ENCODE data around the gene CD99L2.

CD99L2 gene, protein sequence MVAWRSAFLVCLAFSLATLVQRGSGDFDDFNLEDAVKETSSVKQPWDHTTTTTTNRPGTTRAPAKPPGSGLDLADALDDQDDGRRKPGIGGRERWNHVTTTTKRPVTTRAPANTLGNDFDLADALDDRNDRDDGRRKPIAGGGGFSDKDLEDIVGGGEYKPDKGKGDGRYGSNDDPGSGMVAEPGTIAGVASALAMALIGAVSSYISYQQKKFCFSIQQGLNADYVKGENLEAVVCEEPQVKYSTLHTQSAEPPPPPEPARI

DNA sequence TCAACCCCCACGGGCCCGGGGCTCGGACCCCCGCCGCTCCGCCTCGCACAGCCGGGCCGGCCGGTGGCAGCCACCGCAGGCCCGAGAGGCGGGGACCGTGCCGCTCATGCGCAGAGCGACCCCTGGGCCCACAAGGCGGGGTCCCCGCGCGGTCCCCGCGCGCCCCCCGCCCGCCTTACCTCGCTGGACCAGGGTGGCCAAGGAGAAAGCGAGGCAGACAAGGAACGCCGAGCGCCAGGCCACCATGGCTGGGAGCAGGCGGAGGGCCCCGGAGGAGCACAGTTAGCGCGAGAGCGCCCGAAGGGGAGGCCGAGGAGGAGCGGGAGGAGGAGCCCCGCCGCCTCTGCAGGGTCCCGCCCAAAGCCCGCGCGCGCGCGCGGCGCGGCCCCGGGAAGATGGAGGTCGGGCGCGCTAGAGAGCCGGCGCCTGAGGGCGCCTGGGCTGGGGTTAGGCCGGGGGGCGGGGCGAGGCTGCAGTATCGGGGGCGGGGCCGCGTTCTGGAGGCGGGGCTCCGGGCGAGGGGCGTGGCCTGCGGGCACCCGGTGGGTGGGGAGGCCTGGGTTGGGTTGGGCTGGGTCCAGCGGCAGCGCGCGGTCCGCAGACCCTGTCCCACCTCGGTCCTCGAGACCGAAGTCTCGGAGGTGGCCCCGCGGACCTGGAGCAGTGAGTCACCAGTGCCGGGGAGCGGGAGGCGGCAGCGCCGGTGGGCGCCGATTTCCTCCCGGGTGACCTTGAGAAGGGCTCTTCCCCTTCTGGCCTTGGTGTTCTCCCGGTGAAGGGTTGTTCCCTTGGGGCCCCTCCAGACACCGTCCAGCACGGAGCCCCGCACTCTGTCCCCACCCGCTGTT is at the start of gene CD99L2:
CD99L2 (minus strand) TSS at position 326 of the 848 bp plus-strand sequence; CDS start at position 246, 80 bp downstream.
- DNase-seq, result peak; percentile 78 to 89 (median 87)

DNA sequence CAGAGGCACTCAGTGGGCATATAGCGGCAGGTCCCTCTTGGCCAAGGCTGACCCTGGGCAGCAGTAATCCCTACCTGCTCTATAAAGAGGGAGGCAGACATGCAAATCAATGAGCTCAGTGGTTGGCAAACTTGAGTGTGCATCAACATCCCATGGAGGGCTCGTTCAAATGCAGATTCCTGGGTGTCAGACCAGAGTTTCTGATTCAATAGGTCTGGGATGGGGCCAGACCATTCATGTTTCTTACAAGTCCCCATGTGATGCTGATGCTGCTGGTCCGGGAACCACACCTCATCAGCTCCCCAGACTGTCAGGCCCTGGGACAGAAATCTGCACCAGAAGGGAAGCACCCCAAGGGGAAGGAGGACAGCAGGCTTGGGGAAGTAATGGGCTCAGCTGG is 45.8 kb upstream of the CD99L2 start:
- DNase-seq, result no peak

DNA sequence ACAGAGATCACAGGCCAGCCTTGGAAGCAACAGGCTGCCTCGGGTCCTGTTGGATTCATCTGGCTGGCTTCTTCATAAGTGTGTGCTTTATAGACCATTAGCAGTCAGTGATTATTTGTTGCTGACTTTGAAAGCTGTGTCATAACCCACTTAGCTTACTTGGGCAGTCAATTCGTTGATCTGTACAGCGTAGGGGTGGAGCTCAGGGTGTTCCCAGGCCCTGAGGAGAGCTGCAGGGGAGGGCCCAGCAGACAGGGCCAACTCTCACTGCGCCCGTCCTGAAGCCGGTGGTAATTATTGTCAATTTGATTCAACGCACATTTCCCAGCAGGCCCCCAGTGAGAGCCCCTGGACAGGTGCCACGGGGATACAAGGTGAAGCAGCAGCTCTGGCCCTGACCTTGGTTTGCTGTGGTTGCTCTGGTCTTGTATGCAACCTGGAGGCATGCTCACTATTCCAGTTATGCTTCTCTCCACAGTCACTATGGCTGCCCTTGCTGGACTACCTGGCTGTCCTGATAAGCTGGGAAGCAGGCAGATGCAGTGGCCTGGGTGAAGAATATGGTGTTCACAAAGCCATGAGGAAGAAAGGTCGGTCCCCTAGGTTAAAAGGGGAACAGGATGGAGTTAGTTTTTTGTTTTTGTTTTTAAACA is 44.6 kb upstream of the CD99L2 start:
- no peak for DNase-seq

DNA sequence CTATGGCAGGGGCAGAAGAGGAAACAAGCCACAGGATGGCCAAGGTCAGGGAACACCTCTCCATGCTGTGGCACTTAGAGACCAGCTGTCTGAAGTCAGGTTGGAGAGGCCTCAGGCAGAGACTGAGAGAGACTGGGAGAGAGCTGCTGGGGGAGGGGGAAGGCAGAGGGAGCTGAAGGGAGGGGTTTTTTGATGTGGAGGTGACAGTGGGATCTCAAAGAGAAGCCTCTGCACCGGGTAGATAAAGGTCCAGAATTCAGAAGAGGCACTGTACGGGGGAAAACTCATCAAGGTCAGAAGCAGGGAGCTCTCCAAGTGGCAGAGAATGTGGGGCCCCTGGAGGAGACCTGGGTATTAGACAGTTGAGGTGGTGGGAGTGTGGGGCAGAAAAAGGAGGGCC is 43.1 kb upstream of the CD99L2 start:
- DNase-seq, result no peak

DNA sequence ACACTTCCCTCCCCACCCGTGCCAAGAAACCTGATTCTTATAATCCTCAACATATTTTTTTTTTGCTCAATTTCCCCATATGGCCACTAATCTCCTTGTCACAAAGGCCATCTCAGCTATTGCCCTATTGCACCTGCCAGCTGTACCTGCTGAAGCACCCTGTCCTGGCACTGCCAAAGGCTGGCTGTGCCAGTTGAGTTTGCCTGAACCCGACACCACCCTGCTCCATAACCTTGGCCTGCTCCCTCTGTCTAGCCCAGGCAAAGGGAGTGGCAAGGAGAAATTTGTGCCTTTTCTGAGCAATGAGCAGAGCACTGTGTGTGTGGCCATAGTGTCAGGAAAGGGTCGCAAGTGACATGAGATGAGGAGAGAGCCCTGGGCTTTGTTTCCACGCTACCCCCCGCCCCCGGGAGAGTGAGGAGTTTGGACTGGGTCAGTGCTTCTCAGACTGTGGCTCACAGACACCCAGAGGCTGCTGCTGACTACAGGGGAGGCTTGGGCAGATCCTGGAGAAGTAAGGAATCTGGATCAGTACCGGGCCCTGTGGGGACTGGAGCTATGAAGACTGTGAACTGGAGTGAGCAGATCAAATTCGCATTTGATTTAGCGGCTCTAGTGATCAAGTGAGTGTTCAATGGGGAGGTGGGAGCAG is 42.5 kb upstream of the CD99L2 start:
- no peak for DNase-seq

DNA sequence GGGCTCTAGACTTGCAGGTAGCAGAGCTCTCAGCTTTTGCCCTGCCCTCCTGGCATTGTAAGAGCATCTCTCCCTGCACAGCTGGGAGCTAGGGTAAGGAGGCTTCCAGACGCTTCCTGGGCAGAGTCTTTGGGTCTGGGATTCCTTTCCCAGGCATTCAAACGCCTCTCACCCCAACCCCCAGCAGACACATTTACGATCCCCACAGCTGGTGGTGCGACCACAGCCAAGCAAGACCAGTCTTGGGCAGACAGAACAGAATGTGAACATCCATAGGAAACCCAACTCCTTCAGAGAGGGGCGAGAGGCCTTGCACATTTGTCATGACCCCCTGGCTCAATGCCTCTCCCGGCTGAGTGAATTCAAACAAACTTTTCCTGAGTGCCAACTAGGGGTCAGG is 38.1 kb upstream of the CD99L2 start:
- DNase-seq, result no peak

DNA sequence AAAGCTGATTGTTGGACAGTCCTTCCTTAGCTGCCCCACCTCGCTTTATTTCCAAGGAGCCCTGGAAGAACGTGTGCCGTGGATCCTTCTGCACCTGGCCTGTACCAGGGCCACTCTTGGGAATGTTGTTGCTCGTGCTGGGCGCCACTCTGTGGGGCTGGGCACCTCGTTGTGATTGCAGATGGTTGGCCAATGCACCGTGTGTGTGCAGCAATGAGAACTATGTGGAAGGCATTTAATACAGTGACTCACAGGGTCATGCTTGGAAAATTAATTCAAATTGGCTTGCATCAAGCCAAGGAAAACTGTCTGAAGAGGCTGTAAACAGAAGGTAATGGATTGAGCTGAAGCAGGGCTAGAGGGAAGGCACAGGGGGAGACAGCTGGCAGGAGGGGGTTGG is 37.0 kb upstream of the CD99L2 start:
- no peak for DNase-seq

DNA sequence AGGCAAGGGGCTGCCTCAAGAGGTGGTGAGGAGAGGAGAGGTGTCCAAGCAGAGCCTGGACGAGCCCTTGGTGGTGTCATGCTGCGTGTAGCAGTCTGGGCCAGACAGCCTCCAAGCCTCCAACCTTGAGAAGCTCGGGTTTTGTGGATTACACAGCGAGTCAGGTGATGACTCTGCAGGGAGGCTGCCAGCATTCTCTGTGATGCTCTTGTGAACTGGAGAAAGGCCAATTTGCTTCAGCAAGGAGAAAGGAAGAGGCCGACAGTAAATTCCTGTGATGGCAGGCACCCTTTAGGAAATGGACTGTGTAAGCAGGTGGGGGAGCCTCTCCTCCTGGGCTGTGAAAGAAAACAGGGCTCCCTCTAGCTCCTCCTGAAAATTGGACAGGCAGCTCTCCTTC is 36.0 kb upstream of the CD99L2 start:
- no peak for DNase-seq

DNA sequence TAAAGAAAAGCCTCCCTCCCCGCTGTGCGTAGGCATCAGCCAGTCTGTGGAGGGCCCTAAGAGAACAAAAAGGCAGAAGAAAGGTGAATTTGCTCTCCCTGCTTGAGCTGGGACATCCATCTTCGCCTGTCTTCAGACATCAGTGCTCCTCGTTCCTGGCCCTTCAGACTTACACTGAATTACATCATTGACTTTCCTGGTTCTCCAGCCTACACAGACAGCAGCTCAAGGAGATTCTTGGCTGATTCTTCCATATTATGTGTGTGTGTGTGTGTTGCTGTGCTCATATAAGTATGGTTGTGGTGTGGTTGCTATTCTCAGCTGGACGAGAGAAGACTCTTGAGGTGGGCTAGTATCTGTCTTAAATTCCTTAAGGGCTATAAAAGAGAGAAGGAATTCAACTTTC is 35.5 kb upstream of the CD99L2 start:
- DNase-seq, result no peak

DNA sequence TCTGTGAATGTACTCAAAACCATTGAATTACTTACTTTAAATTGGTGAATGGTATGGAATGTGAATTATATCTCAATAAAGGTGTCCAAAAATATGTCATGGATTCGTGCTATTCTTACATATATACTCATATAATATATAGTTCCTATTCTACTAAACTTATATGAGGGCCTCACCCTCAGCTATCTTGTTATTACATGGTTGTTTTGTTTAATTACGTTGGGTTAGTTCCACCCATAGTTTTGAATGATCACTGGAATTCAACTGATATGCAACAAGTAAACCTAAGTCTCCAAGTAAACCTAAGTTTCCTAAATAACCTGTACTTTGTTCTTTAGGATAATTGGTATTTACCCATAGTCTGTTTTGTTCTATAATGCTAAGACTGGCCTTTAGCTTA is 30.6 kb upstream of the CD99L2 start:
- DNase-seq, result no peak

DNA sequence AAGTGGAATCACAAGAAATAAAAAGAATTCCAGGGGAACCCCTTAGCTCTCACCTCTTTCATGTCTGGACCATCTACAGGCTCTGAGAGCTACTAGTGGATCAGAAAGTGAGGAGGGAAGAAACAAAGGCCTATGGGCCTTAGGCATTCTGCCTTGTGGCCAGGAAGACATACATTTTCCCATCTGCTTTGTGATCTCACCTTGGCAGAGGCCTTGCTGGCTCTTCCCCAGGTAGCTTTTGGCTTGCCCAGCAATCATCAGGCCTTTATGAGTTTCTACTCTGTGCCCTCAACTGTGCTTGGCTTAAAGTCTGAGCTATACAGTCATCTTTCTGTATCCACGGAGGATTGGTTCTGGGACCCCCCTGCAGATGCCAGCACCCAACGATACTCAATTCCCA is 28.3 kb upstream of the CD99L2 start:
- DNase-seq, result no peak

DNA sequence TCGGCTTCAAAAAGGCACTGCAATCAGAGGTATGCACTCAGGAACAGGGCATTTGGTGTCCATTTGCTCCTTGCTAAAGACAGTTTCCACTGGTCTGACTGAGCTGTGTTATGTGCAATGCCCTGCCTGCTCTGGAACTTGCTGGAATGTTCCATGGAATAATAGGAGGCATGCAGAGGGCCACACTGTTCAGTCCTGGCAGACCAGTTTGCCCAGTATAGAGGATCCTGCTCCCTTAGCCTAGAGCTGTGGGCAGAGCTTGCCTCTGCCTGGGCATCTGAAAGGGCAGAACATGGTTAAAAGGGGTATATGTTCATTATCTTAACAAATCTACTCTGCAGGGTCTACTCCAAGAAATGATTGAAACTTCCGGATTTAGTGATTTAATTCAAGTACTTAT is 27.8 kb upstream of the CD99L2 start:
- no peak for DNase-seq

DNA sequence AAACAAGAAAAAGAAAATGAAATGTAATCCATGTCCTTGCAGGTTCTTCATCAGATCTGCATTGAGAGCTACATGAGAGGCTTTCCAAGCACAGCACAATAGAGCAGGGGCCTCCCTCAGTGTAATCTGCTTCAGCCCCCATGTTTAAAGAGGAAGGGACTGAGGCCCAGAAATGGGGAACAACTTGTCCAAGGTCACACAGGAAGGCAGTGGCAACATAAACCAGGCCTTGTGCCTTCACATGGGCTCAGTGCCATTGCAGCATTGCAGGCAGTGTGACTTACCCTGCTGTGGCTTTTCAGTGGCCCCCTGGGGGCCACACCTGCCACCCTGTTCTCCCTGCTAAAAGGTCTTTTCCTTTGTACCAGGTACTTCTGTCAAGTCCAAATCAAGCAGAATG is 20.9 kb upstream of the CD99L2 start:
- no peak for DNase-seq

DNA sequence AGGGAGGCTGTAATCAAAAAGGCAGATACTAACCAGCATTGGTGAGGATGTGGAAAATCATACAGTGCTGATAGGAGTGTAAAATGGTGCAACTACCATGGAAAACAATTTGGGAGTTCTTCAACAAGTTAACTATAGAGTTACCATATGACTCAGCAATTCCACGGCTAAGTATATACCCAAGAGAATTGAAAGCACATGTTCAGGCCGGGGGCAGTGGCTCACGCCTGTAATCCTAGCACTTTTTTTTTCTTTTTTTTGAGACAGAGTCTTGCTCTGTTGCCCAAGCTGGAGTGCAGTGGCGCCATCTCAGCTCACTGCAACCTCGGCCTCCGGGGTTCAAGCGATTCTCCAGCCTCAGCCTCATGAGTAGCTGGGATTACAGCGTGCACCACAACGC is 15.0 kb upstream of the CD99L2 start:
- no peak for DNase-seq

DNA sequence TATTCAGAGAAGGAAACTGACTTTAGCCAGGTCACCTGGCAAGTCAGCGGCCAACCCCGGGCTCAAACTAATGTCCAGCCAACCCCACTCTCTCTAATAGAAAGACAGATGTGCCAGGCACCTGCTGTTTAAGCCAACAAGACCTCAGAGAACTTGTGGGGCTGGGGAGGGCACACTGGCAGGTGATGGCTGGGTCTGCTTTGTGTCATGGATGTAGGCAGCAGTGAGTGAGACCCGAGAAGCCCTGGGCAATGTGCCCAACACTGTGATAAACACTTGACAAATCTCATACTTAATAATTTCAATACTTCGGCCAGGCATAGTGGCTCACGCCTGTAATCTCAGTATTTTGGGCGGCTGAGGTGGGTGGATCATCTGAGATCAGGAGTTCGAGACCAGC is 9.0 kb upstream of the CD99L2 start:
- no peak for DNase-seq

DNA sequence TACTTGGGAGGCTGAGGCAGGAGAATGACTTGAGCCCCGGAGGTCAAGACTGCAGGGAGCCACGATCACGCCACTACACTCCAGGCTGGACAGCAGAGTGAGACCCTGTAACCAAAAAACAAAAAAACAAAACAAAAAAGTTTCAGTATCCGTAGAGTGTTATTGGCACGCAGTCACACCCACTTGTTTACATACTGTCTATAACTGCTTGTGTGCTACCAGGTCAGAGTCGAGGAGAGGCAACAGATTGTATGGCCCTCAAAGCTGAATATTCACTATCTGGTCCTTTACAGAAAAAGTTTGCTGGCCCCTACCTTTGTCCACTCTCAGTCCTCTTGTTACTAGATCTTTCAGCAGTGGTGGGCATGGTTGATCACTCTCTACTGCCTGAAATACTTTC is 8.2 kb upstream of the CD99L2 start:
- no peak for DNase-seq

DNA sequence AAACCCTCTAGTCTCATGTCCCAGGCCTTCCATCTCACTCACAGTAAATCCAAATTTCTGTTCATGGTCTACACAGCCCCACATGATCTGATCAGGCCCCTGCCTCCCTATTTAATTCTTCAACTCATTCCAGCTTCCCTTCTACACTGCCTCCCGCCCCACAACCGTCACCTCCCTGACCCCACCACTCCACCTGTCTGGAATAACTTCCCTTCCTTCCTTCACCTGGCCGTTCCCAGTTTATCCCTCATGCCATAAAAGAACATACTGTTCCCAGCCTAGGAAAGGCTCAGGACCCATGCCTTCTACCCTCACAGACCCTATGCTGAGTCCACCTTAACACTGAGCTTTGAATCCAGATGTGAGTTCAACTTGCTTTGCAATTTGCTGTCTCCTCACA is 6.8 kb upstream of the CD99L2 start:
- no peak for DNase-seq

DNA sequence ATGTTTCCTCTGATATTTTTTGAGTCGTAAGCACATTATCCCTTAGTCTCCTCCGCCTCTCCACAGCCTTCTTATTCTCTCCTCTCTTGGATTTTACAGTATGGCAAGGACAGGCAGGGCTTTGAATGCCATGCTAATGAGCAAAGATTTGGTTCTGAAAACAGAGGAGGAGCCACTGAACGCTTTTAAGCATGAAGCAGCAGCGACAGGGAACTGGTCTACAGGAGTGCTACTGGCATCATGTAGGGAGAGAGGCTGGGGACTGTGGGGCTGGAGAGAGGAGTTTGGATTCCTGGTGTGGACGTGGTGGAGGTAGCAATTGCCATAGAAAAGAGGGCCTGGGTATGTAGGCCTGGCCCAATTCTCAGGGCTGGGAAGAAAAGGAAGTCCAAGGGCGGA is 4.6 kb upstream of the CD99L2 start:
- no peak for DNase-seq

DNA sequence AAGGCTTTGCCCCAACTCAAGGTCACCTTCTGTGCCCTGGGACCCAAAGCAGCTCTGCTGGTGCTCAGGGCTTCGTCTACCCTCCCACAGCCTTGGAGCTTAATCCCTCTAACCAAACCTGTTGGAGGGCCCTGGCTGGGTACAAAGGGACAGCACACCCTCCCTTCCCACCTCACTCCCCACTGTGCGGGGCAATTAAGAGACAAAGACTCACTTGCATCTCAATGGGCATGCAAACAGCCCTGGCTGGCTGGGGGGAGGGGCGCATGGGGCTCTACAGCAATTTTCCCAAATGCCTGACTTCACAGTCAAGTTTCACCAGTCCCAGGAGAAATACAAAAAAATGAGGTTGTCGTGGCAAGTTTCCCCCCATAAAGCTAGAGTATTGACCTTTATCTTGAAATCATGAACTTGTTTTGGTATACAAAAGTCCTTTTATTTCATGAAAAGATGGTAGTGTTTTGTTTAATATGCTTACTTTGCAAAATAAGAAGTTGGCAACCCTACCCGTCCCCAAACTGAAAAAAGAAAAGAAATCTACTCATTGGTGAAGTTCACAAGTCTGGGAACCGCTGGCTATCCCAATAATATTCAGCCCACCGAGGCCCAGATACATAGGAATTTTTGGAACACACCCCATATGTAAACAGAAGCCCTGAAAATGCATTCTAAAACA is 4.1 kb upstream of the CD99L2 start:
- DNase-seq, result no peak

DNA sequence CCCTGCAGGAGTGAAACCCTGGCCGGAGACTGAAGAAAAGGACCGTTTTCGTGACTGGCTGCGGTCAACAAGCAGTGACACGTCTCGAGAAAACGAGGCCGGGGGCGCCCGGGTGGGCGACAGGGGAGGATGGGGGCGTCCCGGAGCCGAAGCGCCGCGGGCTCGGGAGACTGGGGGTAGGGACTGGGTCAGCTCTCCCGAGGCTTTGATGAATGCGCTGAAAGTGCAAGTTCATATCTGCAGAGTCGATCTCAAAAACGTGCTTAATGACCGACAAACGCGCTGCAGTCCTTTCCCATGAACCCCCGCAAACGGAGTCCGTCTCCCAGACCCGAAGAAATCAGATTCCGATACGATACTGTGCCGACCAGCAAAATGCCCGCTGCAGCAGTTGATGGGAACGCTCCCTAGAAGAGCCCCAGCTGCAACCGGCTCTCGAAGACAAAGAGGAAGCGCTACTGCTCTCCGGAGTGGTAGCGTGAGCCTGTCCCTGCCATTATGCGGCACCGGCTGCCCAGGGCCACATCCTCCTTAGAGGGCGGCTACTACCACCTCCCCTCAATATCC is 806 bp upstream of the CD99L2 start:
- peak in 3 of 6 experiments; percentile 16 to 58 (median 18) for DNase-seq

DNA sequence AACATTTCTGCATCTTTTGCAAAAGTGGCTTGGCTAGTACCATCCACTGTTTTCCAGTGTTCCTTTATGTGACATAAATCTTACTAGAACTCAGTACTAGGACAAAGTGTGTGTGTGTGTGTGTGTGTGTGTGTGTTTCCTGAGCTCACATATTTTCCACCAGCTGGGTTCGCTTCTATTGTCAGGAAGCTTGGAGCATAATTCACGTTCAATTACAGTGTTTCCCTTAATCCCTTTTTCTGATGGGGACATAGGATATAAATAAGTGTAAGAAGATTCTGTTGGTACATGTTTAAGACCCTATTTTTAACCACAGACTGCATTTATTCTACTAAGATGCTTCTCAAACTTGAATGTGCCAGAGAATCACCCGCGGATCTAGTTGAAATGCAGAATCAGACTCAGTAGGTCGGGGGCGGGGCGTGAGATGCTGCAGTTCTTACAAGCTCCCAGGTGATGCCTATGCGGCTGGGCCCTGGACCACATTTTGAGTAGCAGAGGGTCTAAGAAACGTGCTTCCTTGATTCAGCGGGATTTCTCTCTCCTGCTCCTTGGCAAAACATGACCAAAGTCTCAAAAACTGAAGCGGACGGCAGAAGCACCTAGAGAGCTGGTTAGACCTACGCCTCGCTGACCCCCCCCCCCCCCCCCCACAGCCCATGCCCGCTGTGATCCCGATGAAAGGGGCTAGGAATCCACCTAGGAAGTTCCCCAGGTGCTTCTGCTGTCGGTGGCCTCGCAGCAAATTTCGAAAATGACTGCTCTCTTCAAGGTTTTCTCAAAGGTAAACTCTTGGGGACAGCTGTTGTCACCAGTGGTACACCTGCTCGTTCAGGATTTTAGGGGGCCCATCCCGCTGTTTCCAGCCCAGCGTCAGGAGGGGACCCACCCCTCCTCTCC is 797 bp downstream of the CD99L2 start:
- peak in 5 of 6 experiments; percentile 3 to 38 (median 16) for DNase-seq
